Cerebellar cortex (tissue), 1 donor: ENCODE measurements around the gene ITSN1.

Experiments
- DNase-seq: peaks from one replicate; pipeline ENCODE4 v3.0.0-alpha.2; 2015; ENCODE audit warnings: low spot score

Gene ITSN1

DNA sequence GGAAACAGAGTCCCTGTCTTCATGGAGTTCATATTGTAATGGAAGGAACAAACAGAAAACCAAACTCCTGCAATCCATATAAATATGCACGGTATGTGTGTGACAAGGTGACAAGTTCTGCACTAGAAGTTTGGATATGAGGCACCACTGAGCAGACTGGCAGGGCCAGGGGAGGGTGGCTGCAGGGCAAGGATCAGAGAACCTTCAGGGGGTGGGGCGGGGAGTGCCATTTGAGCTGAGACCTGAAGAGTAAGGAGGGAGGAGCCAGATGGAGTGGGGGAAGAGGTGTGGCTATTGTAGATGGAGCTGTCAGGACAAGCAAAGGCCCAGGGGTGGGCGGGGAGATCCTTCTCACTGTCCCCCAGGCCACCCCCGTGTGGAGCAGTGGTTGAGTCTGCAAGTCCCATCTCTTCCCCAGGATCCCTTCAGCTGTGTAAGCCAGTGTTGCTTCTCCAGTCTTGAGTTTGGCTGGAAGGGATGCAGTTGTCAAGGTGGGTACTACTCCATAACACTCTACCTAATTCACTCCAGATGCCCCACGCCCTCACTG lies 196.9 kb downstream of the ITSN1 start:
- DNase-seq: no peak

DNA sequence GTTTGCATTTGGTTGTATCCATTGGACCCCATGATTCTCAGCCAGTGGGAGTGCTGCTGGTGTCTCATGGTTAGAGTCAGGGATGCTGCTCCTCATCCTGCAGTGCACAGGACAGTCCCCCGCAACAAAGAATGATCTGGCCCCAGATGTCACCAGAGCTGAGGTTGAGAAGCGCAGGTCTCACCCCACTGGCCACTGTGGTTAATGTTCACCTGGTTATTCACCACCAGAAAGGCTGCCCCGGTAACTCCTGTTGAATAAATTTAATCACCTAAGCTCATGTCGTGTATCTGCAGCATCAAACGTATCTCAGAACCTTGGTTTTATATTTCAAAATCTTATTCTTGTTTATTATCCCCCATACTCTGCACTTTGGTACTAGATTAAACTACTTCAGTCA lies 197.5 kb downstream of the ITSN1 start:
- no peak for DNase-seq

DNA sequence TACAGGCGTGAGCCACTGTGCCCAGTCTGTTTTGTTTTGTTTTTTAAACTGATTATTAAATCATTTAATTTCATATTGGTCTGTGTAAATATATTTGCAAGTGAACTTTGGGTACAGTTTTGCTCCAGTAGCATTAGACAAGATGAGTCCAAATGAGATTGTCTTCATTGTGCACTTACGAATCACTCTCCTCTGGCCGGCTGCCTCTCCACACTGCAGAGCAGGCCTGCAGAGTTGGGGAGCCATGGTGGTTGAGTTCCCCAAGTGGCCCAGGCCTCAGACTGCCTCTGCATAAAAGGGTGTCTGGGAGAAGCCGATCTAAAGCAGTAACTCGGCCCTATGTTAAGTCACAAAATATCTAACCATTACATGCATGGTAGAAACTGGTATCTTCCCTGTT lies 198.5 kb downstream of the ITSN1 start:
- DNase-seq: no peak

DNA sequence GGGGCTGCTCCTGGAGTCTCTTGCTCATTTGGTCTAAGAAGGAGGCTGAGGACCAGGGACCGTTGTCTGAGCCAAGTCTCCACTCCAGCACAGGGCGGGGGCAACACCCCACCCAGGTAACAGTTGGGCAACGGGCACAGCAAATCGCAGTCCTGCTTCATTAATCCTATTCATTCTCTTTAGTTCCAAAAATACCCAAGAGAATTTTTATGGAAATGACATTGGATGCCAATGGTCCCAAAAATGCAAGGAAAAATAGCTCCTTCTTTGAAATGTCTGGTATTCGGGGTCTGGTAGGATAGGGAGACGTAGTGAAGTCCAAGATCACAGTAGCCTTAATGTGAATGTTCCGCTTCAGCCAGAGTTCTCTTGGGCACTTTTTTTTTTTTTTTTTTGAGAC lies 199.3 kb downstream of the ITSN1 start:
- DNase-seq: no peak

DNA sequence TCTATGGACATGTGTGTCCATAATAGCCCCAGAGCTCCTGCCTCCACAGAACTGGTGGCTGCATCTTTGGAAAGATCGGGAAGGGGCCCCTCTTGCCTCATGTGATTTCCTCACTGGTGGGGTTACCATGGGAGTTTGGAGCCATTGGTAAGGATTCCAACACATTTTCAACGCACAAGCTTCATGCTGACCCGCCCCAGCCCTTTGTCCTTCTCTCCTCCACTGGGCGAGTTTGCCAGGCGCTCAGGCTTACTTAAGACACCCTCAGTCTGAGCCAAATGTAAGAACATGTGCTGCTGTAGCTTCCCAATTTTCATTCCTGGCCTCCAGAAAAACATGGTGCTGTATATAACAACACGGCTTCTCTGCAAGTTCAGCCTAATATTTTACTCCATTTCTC lies 200.9 kb downstream of the ITSN1 start:
- DNase-seq: no peak

DNA sequence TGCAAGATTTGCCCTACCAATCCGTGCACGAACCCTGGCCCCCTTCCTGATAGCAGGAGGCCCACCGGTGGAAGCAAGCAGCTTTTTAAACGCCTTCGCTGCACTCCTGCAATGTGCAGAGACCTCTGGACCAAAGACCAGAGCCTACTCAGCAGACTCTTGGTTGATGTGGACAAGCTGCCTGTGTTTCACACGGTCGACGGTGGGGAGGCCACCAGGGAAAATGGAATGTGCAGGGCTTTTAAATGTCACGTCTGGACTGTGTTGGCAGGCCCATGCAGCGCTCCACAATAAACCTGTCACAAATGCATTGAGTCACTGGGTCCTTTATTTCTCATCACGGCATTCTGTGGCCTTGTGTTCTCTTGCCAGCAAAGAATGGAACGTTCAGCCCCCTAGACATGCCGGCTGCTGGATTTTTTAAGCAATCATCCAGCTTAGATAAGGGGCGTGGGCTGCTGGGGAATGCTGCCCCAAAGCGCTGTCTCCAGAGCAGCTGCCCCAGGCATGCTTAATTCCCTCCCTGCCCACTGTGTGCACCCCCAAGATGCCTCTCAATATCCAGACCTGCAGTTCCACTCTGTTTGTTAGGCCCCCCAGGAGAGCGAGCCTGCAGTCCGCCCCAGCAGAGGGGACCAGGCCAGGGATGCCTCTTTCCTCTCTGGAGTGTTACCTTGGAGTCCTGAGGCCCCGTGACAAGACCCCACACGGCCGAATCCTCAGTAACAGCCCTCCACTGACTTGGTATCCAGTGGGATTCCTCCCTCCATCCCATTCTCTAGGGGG lies 202.0 kb downstream of the ITSN1 start:
- no peak for DNase-seq

DNA sequence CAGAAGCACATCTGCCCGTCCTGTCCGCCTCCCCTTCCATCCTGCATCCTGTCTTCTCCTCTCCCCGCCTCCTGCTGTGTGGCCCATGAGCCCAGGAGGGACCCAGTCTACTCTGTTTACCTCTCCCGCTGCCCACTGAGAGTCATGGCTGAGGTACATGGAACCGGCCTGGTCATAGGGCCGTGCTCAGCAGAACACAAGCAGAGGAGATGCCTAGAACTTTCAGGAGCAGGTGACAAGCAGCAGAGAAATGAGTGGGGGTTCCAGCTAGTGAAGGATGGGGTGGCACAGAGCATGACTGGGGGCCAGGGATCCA lies 202.5 kb downstream of the ITSN1 start:
- no peak for DNase-seq

DNA sequence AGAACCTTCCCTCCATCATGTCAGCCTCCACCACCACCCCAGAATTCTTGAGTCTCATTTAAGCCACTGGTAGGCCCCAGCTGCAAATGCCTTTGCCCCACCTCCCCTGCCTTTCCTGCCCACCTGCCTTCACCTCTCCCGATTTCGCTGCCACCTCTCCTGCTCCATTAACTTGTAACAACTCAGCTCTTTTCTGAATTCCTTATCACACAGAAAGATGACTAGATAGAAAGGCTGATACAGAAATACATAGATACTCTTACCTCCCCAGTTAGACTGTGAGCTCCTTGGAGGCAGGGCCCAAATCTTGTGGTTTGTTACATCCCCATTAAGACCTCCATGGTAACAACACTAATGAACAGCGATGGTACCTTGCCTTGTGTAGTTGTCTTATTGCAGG lies 203.8 kb downstream of the ITSN1 start:
- no peak for DNase-seq

DNA sequence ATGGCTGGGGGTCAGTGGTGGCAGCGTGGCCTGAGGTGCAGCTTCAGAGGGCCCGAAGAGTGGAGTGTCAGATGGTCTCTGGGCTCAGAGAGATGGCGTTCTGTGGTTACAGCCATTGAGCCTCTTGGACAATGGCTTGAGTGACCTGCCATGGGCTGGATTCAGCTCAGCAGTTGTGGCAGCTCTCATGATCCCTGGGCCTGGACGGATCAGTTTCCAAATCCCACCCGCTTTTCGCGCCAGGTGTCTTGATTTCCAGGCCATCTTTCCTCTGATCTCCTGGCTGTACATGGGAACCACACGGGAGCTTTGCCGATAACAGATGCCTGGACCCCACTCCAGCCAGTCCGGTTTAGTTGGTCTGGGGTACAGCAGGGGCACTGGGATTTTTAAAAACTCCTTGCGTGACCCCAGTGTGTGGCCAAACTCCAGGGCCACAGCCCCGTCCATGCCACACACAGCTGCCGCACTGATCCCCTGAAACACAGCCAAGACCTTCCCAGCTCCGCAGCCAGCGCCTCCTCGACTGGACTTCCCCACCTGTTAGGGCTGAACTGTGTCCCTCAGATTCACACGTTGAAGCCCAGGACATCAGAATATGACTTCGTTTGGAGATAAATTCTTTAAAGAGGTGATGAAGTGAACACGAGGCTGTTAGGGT lies 205.4 kb downstream of the ITSN1 start:
- no peak for DNase-seq

DNA sequence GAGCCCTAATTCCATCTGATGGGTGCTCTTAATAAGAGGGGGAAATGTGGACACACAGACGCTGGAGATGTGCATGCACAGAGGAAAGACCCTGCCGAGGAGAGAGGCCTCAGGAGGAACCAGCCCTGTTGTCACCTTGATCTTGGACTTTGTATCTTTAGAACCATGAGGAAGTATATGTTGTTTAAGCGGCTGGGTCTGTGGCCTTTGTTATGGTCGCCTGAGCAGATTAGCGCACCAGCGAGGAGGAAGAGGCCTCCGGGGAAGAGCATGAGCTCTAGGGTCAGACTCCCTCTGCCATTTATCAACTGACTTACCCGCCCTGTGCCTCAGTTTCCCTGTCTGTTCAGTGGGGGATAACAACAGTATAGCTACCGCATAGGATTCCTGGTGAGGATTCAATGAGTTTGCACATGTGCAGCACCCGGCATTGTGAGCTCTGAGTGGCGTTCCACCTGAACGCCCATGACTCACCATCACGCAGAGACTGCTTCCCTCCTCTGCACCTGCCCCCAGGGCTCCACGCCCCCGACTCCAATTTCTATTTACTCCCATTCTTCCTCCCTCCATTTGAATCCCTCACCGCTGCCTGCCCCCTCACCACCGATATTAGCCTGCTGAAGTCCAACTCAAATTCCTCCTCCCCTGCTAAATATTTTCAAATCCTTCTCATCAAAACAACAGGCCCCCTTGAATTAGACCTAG lies 206.1 kb downstream of the ITSN1 start:
- no peak for DNase-seq

DNA sequence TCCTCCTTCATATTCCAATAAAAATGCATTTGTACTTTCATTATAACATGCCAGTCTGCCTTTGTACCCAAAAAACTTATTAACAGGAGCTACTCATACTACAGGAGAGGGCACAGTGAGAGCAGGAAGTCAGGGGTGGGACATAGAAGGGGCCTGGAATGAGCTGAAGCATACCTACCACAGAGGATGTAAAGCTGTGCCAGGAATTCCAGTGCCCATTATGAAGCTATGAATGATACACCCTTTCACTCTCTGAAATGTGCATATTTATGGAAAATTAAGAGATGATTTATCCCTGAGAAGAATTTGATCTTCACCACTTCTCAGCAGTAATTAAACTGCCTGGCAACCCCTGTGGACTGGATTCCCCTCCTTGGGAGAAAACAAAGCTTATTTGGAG lies 207.5 kb downstream of the ITSN1 start:
- no peak for DNase-seq

DNA sequence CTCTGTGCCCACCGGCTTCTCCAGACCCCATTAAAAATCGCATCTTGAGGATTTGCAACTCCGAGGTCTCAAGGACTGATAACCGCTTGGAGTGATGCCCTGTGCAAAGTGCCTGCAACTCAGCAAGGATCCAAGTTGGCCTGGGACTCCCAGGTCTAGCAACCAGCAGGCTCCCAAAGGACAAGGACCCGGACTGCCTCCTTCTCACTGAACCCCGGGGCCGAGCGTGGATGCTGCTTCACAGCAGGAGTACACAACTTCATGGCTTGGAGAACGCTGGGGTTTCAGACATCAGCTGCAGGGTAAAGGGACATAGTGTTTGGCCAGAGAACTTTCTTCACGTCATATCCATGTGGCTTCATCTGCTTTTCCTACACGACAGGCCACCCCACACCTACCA lies 208.1 kb downstream of the ITSN1 start:
- DNase-seq: no peak

DNA sequence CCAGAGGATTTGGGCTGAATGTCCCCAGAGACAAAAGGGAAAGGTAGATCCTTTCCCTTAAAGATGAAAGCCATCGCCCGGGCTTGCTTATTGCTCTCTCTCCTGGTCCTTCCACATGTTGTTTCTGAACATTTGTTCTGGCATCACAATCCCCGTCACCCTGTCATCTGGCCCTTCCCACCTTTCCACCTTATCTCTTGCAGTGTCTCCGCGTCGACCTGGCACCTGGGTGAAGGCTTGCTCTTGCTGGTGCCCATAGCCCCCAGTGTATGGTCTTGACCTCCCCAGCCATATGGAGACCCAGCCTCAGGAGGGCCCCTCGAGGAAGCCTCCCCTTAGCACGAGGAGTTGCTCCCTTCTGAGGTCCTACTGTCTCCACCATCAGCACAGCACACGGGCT lies 208.7 kb downstream of the ITSN1 start:
- no peak for DNase-seq

DNA sequence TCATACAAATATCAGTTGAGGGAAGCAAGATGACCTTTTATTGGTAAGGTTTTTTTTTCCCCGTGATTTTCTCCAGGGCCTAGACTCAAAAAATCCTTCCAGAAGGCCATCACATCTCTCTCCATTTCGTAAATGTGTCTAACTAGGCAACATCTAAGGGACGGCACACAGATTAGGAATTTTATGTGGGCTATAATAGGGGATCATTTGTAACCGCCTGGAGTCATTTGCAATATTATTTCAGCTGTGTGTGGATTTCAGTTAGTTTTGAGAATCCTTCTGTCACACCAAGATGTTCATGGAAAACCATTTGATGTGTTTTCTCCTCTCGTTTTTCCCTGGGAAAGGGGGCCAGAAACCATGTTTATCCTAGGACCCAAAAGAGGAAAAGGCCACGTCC lies 210.2 kb downstream of the ITSN1 start:
- no peak for DNase-seq

DNA sequence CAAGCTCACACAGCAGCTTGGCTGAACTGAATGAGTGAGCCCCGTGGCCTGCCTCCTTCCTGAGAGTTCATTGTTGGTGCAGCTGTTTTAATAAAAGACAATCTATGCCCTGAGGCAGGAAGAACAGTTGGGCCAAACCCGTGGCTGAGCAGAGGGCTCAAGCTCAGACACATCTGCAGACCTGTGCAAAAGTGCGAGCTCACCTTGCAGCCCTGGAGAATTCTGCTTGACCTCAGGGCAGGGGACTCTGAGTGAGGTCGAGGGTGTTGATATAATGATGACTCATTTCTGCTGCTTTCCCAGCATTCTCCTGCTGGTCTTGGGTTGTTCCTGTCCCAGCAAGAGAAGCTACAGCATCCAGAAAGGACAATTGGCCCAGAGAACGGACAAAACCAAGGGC lies 212.3 kb downstream of the ITSN1 start:
- DNase-seq: no peak

DNA sequence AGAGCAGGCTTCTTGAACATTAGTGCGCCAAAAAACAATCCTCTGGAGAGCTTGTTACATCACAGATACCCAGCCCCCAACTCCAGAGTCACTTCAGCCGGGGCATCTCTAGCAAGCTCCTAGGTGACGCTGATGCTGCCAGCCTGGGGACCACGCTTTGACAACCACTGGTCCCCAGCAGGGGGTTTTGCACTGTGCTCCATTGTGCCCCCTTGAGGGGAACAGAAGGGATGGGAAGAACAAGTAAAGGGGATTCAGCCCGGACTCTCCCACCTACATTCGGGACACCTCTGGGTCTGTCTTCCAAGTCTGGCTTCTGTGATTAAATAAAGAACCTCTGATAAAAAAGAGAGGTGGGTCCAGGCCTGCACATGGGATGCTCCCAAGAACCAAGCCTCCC lies 212.9 kb downstream of the ITSN1 start:
- no peak for DNase-seq

DNA sequence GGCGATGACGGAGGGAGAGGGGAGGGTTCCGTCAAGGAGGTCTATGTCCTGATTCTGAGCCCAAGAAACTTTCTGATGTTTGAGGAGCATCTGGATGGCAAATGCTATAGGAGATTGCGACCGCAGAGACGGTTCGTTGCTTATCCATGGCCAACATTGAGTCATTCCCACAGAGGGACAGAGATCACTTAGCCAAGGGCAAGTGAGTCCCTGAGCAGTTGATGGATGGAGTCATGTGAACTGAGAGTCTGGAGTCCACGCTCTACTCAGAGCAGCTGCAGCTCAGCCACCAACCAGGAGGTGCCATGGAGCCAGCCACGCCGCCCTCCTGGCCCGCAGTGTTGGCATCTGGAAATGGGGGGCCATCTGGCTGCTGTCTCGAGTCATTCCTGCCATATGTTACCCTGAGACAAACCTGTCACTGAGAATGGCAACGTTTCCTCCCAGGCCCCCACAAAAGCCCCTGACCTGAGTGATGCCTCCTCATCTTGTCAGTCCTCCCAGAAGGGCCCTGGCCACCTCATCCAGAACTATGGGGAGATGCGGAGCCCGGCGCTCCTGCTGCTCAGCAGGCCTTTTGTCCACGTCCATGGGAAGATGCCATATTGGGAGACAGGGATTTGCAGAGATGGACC lies 214.7 kb downstream of the ITSN1 start:
- no peak for DNase-seq

DNA sequence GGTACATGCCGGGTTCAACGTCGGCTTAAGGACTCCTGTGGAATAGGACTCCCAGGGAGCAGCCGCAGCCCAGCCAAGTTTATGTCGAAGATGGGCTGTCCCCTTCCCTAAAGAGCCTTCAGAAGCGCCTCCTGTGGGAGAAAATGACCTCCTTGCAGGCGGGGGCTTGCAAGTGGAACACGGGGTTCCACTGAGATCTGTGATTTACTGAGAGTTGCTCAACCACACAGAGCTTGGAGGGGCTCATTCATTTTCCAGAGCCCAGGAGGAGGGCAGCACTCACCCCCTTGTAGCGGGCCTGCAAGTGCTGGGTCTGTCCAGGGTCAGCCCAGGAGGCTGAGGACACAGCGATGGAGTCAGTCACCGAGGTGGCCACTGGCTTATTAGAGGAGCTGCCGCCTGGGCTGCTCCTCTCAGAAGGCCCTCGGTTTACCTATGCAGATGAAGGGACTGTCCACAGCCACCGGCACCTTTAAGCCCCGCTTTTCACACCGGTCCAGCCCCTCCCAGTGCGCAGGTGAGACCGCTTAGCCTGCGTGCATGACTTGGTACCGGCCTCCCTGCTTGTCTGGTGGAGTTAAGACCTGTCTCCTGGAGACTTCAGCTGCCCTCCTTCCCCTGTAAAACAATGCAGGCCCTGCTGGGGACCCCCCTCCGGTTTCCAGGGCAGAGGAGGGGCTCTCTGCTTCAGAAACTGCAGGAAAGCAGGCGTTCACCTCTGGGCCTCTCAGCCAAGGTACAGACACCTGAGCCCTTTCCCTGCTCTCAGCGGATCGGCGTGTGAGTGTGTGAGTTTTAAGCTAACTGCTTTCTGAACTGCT lies 215.8 kb downstream of the ITSN1 start:
- DNase-seq: no peak

DNA sequence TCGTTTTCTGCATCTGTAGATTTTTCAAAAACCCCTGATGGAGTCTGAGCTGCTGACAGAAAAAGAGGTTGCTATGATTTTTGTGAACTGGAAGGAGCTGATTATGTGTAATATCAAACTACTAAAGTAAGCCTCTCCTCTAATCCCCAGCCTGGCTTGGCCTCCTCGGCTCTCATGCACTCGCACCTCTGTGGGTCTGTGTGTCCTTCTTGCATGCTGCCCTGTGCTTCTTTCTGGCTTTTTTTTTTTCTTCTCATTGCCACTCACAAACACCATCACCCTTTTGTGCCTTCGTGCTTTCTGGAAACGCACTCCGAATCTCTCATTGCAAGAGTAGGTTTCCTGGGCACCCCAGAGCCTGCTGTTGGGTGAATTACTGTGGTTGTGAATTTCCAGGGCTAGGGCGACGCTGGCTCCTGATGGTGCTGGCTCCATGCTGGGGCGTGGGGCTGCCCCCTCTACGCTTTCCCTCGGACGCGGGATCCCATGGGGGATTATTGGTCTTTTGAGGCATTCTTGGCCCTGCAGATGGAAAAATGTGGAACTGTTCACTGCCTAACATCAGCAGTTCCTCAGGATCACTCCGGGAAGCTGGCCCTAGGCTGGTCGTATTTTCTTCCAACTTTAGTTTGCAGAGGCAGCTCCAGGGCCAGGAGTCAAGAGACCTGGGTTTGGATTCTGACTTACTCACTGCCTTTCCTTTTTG lies 216.5 kb downstream of the ITSN1 start:
- DNase-seq: no peak

DNA sequence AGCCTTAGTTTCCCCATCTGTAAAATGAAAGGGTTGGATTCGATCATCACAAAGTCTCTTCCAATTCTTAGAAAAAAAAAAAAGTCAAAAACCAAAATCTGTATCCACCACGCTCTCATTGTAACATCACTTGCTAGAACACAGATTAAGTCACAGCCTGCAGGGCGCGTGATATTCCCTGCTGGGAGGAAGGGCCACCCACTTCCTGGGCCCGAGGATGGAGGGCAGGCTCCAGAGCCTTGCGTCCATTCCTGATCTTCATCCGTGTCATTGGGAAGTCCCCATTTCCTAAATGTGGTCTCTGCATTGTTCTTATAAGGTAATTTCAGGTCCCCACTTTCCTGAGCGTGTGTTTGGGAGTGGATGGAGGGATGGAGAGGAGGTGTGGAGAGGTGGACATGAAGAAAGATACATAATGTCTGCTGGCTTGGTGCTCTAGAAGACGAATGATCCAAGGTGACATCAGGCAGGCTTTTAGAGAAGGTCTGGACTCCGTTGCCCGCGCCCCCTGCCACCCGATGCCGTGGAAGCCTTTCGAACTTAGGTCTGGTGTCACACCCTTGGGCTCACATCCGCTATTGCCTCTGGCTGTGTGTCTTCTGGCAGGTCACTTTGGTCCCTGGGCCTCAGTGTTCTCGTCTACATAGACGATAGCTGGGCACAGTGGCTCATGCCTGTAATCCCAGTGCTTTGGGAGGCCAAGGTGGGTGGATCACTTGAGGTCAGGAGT lies 217.2 kb downstream of the ITSN1 start:
- no peak for DNase-seq
